Suppressor macrophage (primary cell): ENCODE results near the gene UCMA.

Experiments used
- DNase-seq, 4 experiments: peaks; one replicate each; pipeline ENCODE4 v3.0.0-alpha.2; 2020 to 2022

The UCMA gene

DNA sequence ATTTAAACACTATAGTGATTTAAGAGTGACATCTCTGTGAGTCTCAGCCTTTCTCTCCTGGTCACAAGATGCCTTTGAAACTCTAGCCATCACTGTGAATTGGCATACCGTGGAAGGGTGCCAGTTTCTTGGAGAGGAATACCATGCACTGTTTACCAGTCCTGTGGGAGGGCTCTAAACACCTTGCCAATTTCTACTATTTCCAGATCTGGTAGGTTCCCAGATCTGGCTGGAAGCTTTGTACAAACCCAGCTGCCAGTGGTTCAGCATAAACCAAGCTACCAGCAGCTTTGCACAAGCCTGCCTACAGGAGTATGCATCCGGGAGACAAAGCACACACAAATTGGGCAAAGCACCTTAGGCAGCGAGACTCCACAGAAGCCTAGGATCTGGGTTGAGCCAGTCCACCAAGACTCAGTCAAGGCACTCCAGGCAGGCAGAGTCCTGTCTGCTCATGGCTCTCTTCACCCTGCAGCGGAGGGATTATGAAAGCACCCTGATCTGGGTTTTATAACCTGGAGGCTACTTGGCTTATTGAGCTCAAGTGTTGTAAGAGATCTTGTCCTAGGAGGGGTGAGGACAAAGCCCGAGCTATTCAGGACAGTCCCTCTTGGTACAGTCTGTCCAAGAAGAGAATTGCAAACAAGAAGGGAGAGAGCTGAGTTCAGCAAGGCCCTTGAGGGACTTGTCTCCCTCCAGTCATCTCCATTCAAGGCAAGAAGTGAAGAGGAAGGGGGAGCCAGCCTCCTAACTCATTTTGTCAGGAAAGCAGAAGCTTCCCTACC lies 49.3 kb downstream of the UCMA start:
- DNase-seq, result no peak

DNA sequence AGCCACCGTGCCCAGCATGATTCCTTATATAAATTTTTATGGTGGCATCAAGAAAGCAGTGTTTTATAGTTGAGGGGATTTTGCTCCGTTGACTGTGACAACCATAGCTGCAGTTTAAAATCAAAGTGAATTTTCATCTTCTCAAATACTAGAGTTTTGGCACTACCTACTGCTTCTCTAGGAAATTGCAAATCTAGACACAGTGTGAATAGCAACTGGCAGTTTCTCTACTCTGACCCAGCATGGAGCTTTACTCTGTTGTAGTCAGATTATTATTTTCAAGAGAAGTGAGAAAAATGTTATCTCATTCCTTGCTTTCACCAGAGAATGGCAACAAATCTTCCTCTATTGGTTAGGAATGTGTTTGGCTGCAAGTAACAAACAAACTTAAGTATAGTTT lies 49.9 kb downstream of the UCMA start:
- no peak for DNase-seq

DNA sequence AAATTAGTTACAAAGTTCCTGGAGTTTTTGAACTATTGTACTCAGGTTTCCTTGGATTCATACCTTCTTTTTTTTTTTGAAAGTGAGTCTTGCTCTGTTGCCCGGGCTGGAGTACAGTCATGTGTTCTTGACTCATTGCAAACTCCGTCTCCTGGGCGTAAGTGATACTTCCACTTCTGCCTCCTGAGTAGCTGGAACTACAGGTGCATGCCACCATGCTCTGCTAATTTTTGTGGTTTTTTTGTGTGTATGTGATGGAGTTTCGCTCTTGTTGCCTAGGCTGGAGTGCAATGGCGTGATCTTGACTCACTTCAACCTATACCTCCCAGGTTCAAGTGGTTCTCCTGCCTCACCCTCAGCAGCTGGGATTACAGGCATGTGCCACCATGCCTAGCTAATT lies 50.5 kb downstream of the UCMA start:
- DNase-seq, result no peak

DNA sequence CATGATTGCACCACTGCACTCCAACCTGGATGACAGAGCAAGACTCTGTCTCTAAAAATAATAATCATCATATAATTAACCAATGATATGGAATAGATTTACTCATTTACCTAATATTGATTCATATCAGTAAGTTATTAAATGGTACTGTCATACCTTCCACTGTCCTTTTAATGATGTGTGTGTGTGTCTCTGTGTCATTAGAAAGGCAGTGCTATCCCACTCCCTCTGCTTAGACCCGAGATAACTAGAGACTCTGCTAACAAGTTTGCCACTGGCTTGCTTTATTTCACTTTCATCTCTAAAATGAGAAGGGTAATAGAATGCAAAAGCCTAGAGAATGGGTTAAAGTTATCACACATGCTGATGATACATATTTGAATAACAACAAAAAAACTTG lies 51.8 kb downstream of the UCMA start:
- DNase-seq, result no peak

DNA sequence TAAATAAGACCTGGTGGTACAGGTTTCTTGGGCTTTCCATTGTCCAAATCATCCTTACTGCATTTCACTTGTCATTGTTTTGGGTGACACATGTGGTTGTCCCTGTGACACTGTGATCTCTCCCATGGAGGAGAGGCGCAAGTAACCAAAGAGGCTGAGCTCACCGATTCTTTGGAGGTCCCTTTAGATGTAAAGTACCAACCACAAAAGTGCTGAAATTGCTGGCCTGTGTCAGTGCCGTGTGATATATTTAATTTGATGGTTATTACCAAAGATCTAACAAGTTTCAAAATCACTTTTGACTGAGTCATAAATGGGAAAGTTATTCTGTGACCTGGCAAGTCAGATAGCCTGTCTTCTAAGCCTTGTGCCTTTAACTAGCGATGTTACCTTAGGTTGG lies 53.4 kb downstream of the UCMA start:
- DNase-seq, result no peak

DNA sequence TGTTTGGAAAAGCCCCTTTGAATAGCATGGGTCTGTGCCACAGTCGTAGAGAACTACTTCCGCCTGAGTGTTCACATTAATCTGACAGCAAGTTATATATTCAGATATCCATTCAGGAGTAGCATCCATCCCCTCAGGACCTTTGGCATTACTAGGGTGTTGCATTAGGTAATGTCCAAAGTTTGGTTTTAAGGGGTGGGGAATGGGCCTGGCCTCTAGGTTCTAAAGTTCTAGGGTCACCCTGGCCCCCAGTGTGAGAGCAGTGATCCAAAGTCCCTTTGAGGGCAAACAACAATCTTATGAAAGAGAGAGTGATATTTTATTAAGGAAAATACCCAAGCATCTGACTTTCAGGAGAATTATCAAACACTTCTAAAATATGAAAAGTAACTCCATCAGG lies 60.6 kb downstream of the UCMA start:
- no peak for DNase-seq
